Measurements from ENCODE around the gene TULP3. TPM values are rescaled to one million over a fixed set of nuclear protein-coding genes. Genes with fewer than 3 reads are reported as not detected.
A peak's percentile ranks its signal among the peaks of the same experiment; 100 is the strongest.

Gene TULP3
- total and polyA plus RNA-seq, 4 donors: 10.5 to 35.0 (median 24.5) TPM

DNA sequence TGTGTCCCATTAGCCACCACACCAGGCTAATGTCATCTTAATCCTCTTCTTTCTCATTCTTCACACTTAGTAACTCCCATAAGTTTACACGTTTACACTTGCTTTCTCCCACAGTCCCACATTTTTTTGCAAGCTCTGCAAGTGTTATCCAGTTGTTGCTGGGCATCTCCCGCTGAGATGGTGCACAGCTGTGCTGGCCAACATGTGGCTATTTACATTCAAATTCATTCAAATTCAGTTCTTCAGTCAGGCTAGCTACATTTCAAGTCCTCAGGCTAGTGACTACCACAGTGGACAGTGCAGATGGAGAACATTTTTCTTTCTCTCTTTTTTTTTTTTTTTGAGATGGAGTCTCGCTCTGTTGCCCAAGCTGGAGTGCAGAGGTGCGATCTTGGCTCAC lies 58.7 kb downstream of the TULP3 start:
- ATAC-seq (ENCODE audit: low FRiP score) (no peak), DNase-seq (no peak)
- Histone ChIP-seq H3K9me3 (ENCODE audit: control insufficient read depth, low read length) (no peaks in the 10 kb centered on the region), H3K4me3 (ENCODE audit: low read length in 2 of 2) (no peak overlapping the region), H3K36me3 (ENCODE audit: control insufficient read depth in 1 of 2, insufficient read depth in 2 of 2, low read length in 1 of 2) (no peaks in the 10 kb centered on the region), H3K27ac (ENCODE audit: low read depth in 1 of 2, low read length in 2 of 2) (no peak overlapping the region), H3K27me3 (ENCODE audit: control insufficient read depth in 1 of 2, insufficient read depth in 2 of 2, low read length in 1 of 2) (no peaks in the 10 kb centered on the region), H3K4me1 (ENCODE audit: control insufficient read depth in 1 of 2, insufficient read depth in 2 of 2, low read length in 2 of 2) (no peaks in the 10 kb centered on the region)
- WGBS, 2 donors: 90 to 92% methylated on average over 4 of the region's 4 CpGs
- intact Hi-C loops (cut with DNase I): loop anchor here in 1 of 2 donors (10.0 kb wide), 1 partner anchor 65 kb away; no protein-coding TSS in a partner anchor

DNA sequence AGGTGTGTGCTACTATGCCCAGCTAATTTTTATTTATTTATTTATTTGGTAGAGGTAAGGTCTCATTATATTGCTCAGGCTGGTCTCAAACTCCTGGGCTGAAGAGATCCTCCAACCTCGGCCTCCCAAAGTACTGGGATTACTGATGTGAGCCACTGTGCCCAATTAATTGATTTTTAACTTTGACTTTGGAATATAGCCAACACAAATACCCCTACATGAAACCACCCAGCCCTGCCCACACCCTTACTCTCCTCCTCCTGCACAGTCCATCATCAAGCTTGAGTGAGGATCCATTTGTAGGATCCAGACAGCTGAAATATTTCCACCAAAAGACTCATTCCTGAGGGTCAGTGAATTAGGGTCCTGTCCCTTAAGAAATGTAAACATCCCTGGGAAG lies 65.2 kb downstream of the TULP3 start:
- ATAC-seq (ENCODE audit: low FRiP score) (no peak), DNase-seq (no peak)
- WGBS, 2 donors: 94 to 96% methylated on average over 1 of the region's 1 CpG
- Histone ChIP-seq H3K9me3 (ENCODE audit: control insufficient read depth, low read length) (no peaks in the 10 kb centered on the region), H3K4me1 (ENCODE audit: control insufficient read depth in 1 of 2, insufficient read depth in 2 of 2, low read length in 2 of 2) (no peaks in the 10 kb centered on the region), H3K36me3 (ENCODE audit: control insufficient read depth in 1 of 2, insufficient read depth in 2 of 2, low read length in 1 of 2) (no peaks in the 10 kb centered on the region), H3K4me3 (ENCODE audit: low read length in 2 of 2) (no peak overlapping the region), H3K27ac (ENCODE audit: low read depth in 1 of 2, low read length in 2 of 2) (no peak overlapping the region), H3K27me3 (ENCODE audit: control insufficient read depth in 1 of 2, insufficient read depth in 2 of 2, low read length in 1 of 2) (no peaks in the 10 kb centered on the region)
- intact Hi-C loops (cut with DNase I): no loop called here

DNA sequence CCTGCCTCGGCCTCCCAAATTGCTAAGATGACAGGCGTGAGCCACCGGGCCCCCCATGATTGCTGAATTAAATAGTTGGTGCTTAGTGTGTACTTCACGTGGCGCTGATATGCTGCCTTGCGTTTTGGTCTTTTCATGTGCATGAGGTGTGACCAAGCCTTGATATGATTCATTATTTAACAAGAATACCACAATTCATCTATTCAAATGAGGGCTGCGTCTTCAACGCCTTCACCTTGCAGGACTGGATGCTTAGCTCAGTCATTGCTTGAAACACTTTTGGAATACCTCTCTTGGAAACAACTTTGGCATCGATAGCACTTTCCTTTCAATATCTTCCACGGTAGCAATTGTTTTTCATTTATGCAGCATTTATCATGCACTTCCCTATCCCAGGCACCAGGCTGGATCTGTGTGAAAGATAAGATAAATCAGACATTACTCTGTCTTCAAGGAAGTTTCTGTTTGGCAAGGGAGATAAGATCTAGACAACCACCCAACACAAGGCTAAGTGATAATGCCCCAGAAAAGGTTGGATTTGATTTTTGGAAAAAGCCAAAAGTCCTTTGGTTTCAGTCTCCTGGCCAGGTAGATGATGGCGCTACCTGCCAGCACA lies 67.2 kb downstream of the TULP3 start:
- ATAC-seq (ENCODE audit: low FRiP score): no peak
- no peaks in the 10 kb centered on the region for H3K9me3 ChIP-seq (ENCODE audit: control insufficient read depth, low read length)
- no peaks in the 10 kb centered on the region for H3K36me3 ChIP-seq (ENCODE audit: control insufficient read depth in 1 of 2, insufficient read depth in 2 of 2, low read length in 1 of 2)
- no peaks in the 10 kb centered on the region for H3K27me3 ChIP-seq (ENCODE audit: control insufficient read depth in 1 of 2, insufficient read depth in 2 of 2, low read length in 1 of 2)
- DNase-seq: no peak
- intact Hi-C loops (cut with DNase I): no loop called here
- peak overlapping the region in 1 of 2 donors; percentile 38 for H3K4me3 ChIP-seq (ENCODE audit: low read length in 2 of 2)
- H3K4me1 ChIP-seq (ENCODE audit: control insufficient read depth in 1 of 2, insufficient read depth in 2 of 2, low read length in 2 of 2): no peaks in the 10 kb centered on the region
- 74 to 77% methylated on average over 11 of the region's 11 CpGs for WGBS, 2 donors
- H3K27ac ChIP-seq (ENCODE audit: low read depth in 1 of 2, low read length in 2 of 2): peak overlapping the region in 1 of 2 donors; percentile 85

DNA sequence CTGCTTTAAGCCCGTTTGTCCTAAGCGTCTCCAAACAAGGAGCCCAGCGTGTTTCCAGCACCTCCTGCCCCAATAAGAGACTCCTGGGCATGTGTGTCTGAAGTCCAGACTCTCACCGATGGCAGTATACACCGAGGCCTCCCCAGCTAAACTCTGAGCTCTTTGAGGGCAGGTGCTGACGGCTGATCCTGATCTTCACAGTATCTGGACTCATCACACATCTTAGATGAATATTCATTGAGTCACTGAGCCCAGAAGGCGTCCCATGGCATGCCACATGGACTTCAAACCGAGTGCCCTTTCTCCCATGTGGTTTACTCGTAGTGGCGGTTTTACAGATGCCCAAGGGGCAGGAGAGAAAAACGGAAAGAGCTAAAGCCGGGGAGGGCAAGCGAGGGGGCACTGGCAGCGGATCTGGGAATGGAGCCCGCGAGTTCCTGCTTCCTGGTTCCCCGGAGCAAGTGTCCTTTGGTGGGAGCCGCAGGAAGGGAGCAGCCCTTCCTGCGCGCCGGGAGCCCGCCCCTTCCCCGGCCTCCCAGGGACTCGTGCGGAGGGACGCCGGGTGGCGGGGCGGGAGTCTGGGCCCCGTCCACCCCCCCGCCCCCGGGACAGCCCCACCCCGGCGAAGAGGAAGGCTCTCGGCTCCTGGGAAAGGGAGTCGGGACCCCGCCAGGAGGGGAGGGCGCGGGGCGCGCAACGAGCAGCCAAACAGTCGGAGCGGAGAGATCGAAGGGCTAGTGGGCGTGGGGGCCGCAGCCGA lies 67.9 kb downstream of the TULP3 start:
- intact Hi-C loops (cut with DNase I): loop anchor here in 1 of 2 donors (1.0 kb wide), 1 partner anchor 40 kb away; no protein-coding TSS in a partner anchor
- peak; percentile 77 for ATAC-seq (ENCODE audit: low FRiP score)

DNA sequence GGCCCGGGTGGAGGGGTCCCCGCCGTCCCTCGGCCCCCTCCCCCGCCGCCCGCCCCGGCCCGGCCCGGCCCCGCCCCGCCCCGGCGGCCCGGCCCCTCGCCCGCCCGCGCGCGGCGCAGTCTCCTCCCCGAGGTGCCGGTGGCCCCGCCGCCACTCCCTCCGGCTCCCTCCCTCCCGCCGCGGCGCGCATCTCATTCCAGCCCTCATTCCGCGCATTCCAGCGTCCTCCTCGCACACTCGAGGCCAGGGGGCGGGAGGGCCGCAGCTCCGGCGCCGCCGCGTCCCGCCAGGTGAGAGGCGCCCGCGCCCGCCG lies 68.5 kb downstream of the TULP3 start, which contains the start of gene TEAD4:
Gene TEAD4, plus strand, starts transcription at position 206 of the 313 bp plus-strand sequence.
- ATAC-seq (ENCODE audit: low FRiP score): peak; percentile 49

More for the DNA sequence above, 67.9 kb downstream of the TULP3 start:
- Histone ChIP-seq H3K4me1 (ENCODE audit: control insufficient read depth in 1 of 2, insufficient read depth in 2 of 2, low read length in 2 of 2) (no peaks in the 10 kb centered on the region), H3K27me3 (ENCODE audit: control insufficient read depth in 1 of 2, insufficient read depth in 2 of 2, low read length in 1 of 2) (no peaks in the 10 kb centered on the region), H3K27ac (ENCODE audit: low read depth in 1 of 2, low read length in 2 of 2) (peak overlapping the region; percentile 50 to 85), H3K4me3 (ENCODE audit: low read length in 2 of 2) (peak overlapping the region; percentile 38 to 96), H3K9me3 (ENCODE audit: control insufficient read depth, low read length) (no peaks in the 10 kb centered on the region), H3K36me3 (ENCODE audit: control insufficient read depth in 1 of 2, insufficient read depth in 2 of 2, low read length in 1 of 2) (no peaks in the 10 kb centered on the region)
- DNase-seq: peak; percentile 69 to 88
- 0 to 1% methylated on average over 21 to 48 of the region's 48 CpGs for WGBS, 2 donors

DNA sequence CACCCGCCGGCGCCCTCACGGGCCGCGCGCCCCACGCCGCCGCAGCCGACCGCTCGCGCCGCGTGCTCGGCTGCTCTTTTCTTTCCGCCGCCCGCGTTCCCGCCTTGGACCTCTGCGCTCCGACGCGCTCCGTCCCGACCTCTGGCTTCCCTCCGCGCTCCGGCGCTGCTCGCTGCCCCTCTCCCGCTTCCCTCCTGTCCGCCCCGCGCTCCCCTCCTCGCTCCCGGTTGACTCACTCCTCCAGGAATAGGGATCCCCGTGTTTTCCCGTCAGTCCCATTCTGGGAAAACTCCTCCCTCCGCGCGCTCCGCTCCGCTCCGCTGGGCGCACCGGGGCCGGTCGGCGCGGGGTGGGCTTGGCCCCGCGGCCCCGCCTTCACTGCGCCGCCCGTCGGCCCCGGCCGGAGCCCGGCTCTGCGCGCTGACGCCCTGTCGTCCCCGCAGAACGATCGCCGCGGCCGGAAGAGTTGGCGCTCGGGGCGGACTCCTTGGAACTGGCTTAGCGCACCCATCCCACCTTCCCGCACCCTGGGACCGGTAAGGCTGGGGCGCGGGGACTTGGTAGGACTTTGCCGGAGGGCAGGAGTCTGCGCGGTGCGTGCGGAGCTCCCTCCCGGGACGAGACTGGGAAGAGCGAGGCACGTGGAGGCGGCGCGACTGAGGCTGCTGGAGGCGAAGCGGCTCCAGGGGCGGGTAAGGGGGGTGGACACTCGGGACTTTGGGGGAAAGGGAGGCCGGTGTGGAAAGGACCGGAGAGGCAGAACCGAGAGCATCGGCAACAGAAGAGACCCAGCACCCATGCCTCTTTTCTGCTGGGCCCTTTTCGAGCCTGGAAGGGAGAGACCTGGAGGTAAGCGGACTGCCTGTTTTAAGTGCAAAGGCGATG lies 69.1 kb downstream of the TULP3 start:
- WGBS, 2 donors: 2% methylated on average over 87 to 104 of the region's 104 CpGs
- Histone ChIP-seq H3K27me3 (ENCODE audit: control insufficient read depth in 1 of 2, insufficient read depth in 2 of 2, low read length in 1 of 2) (no peaks in the 10 kb centered on the region), H3K9me3 (ENCODE audit: control insufficient read depth, low read length) (no peaks in the 10 kb centered on the region), H3K4me3 (ENCODE audit: low read length in 2 of 2) (peak overlapping the region; percentile 38 to 96), H3K36me3 (ENCODE audit: control insufficient read depth in 1 of 2, insufficient read depth in 2 of 2, low read length in 1 of 2) (no peaks in the 10 kb centered on the region), H3K27ac (ENCODE audit: low read depth in 1 of 2, low read length in 2 of 2) (peak overlapping the region in 1 of 2 donors; percentile 81), H3K4me1 (ENCODE audit: control insufficient read depth in 1 of 2, insufficient read depth in 2 of 2, low read length in 2 of 2) (no peaks in the 10 kb centered on the region)
- intact Hi-C loops (cut with DNase I): loop anchor here in 1 of 2 donors (1.0 to 5.0 kb wide), 2 partner anchors 39 to 83 kb away; no protein-coding TSS in a partner anchor
- ATAC-seq (ENCODE audit: low FRiP score) (peak; percentile 78), DNase-seq (peak; percentile 83 to 93)

More for the DNA sequence above, 68.5 kb downstream of the TULP3 start, which contains the start of gene TEAD4:
- peak within 1 kb of the TSS; percentile 38 to 96 for H3K4me3 ChIP-seq (ENCODE audit: low read length in 2 of 2)
- no peaks in the 10 kb centered on the region for H3K27me3 ChIP-seq (ENCODE audit: control insufficient read depth in 1 of 2, insufficient read depth in 2 of 2, low read length in 1 of 2)
- H3K36me3 ChIP-seq (ENCODE audit: control insufficient read depth in 1 of 2, insufficient read depth in 2 of 2, low read length in 1 of 2): no peaks in the 10 kb centered on the region
- intact Hi-C loops (cut with DNase I): loop anchor here in 1 of 2 donors (1.0 kb wide), 1 partner anchor 39 kb away; no protein-coding TSS in a partner anchor
- H3K27ac ChIP-seq (ENCODE audit: low read depth in 1 of 2, low read length in 2 of 2): peak within 1 kb of the TSS; percentile 50 to 85
- WGBS, 2 donors: 1 to 3% methylated on average over 15 to 50 of the region's 50 CpGs
- no peaks in the 10 kb centered on the region for H3K4me1 ChIP-seq (ENCODE audit: control insufficient read depth in 1 of 2, insufficient read depth in 2 of 2, low read length in 2 of 2)
- no peaks in the 10 kb centered on the region for H3K9me3 ChIP-seq (ENCODE audit: control insufficient read depth, low read length)
- DNase-seq: peak; percentile 74 to 93

DNA sequence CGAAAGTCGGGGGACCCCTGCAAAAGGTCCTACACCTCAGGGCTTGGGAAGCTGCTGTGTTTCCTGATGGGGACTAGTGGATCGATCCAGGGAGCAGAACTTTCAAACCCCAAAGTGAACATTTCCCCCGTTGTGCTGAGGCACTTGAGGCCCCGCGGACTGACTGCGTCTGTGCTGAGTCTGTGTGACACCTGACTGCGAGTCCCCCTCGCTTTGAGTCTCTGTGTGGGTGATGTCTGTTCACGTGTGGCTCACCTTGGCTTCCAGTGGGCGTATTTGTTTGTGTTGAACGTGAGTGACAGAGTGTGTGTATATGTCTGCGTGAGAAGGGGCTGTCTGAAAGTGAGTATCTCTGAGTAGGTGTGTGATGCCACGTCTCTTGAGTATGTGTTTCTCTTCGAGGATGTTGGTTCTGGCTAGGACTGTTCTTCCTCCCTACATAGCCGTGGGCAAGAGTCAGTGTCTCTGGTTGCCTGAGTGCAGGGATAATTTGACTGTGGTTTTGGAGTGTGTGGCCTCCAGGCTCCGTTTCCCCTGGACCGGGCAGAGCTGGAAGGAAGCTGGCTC lies 69.8 kb downstream of the TULP3 start:
- intact Hi-C loops (cut with DNase I): loop anchor here in 1 of 2 donors (5.0 kb wide), 1 partner anchor 82 kb away; no protein-coding TSS in a partner anchor
- peak; percentile 3 for ATAC-seq (ENCODE audit: low FRiP score)
- H3K27me3 ChIP-seq (ENCODE audit: control insufficient read depth in 1 of 2, insufficient read depth in 2 of 2, low read length in 1 of 2): no peaks in the 10 kb centered on the region
- no peak for DNase-seq
- no peaks in the 10 kb centered on the region for H3K9me3 ChIP-seq (ENCODE audit: control insufficient read depth, low read length)
- H3K4me3 ChIP-seq (ENCODE audit: low read length in 2 of 2): peak overlapping the region in 1 of 2 donors; percentile 38
- no peaks in the 10 kb centered on the region for H3K4me1 ChIP-seq (ENCODE audit: control insufficient read depth in 1 of 2, insufficient read depth in 2 of 2, low read length in 2 of 2)
- peak overlapping the region in 1 of 2 donors; percentile 9 for H3K27ac ChIP-seq (ENCODE audit: low read depth in 1 of 2, low read length in 2 of 2)
- no peaks in the 10 kb centered on the region for H3K36me3 ChIP-seq (ENCODE audit: control insufficient read depth in 1 of 2, insufficient read depth in 2 of 2, low read length in 1 of 2)
- WGBS, 2 donors: 40 to 41% methylated on average over 18 of the region's 18 CpGs
